ENCODE data around the gene BCL2L1. TPM values are rescaled to one million over a fixed set of nuclear protein-coding genes. Genes with fewer than 3 reads are reported as not detected.

The BCL2L1 gene
- total RNA-seq, 1 experiment from 2014 or later, result 226 TPM

DNA sequence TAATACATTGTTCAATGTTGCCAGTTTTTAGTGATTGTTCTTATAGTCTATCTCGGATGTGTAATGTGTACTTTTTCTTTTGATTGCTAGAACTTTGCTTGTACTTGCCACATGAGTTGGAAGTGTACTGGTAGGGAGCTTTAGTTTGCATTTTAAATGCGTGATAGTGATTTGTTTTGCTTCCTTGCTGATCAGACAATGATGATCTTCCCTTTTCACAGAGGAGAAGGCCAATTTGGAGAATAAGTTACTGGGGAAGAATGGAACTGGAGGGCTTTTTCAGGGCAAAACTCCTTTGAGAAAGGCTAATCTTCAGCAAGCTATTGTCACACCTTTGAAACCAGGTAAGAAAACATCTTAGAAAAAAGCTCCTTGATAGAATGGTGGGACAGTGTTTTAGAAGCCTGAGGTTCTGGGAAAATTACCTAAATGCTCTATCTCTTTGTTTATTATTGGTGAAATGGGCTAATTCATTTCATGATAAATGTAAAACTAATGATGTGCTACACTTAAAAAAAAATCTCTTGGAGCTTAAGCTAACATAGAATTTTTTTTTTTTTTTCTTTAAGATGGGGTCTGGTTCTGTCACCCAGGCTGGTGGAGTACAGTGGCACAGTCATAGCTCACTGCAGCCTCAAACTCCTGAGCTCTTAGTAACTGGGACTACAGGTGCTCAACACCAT is 37.3 kb upstream of the BCL2L1 start:
- Histone ChIP-seq H3K4me1 (ENCODE audit: control insufficient read depth in 1 of 2, insufficient read depth in 2 of 2, low read length in 2 of 2) (no peaks in the 10 kb centered on the region), H3K79me2 (ENCODE audit: insufficient read depth, low read length) (peaks cover 98% of the 10 kb centered on the region), H3K9me3 (ENCODE audit: control insufficient read depth in 1 of 2, insufficient read depth in 1 of 2, low read depth in 1 of 2, low read length in 2 of 2) (no peaks in the 10 kb centered on the region), H3K27me3 (ENCODE audit: insufficient read depth, low read length) (no peaks in the 10 kb centered on the region), H3K9ac (ENCODE audit: low read length) (no peak overlapping the region), H2AFZ (ENCODE audit: low read depth, low read length, poor library complexity, severe bottlenecking) (no peak overlapping the region), H3K9me2 (ENCODE audit: insufficient read depth) (no peaks in the 10 kb centered on the region), H4K20me1 (ENCODE audit: insufficient read depth) (0 out of 2 replicates have a peak, but pooled peaks cover 6% of the 10 kb centered on the region), H3K4me3 (replicated peaks in 1 of 2; ENCODE audit: low read depth in 1 of 2, low read length in 2 of 2) (no peak overlapping the region), H3K27ac (ENCODE audit: low read depth, low read length) (no peak overlapping the region), H3K36me3 (ENCODE audit: control insufficient read depth in 1 of 2, insufficient read depth in 2 of 2, low read length in 2 of 2) (peaks cover 23 to 46% of the 10 kb centered on the region in 2 experiments), H3K4me2 (ENCODE audit: low read length) (no peak overlapping the region)
- DNase-seq (ENCODE audit: low read depth, low spot score) (no peak), ATAC-seq (no peak)
- intact Hi-C loops (cut with micrococcal nuclease), result no loop called here
- ChIA-PET CTCF (no interaction called here), RAD21 (ENCODE audit: low non-redundant PET in 1 of 2, low total read pairs in 2 of 2, uncharacterized antibody in 2 of 2, unreplicated experiment in 2 of 2) (no interaction called here), POLR2A (interaction anchor here (1.4 kb wide), 1 partner anchor 11 kb away, joined by 4 read pairs; no protein-coding TSS in a partner anchor)
- TF ChIP-seq SRF (IDR thresholded peaks at IDR 0.05; ENCODE audit: low read depth) (no peak), FOSL1 (IDR thresholded peaks at IDR 0.05; ENCODE audit: low read depth) (no peak)
- no TSS peak for BruUV-seq (replicated peaks)

DNA sequence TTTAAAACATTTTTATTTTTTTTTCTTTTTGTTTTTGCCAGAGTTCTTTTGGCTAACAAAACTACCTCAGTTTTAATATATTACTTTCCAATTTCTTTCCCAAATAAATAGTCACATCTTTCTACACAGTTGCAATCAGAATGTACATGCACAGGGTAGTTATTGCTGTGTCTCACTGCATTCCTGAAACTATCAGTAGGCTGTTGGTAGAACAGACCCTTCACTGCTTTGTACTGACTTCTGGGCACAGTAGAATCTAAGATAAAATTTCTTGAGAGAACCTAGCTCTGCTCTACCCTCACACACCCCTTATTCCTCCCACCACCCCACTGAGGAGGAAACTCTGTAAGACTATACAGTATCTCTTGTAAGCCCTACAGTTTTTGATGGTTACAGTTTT is 36.3 kb upstream of the BCL2L1 start:
- no peak overlapping the region for H3K4me3 ChIP-seq (replicated peaks in 1 of 2; ENCODE audit: low read depth in 1 of 2, low read length in 2 of 2)
- no peak overlapping the region for H3K27ac ChIP-seq (ENCODE audit: low read depth, low read length)
- TF ChIP-seq, protein P1, sequence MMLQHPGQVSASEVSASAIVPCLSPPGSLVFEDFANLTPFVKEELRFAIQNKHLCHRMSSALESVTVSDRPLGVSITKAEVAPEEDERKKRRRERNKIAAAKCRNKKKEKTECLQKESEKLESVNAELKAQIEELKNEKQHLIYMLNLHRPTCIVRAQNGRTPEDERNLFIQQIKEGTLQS (IDR thresholded peaks at IDR 0.05), result no peak
- TF ChIP-seq CEBPB (IDR thresholded peaks at IDR 0.05; ENCODE audit: low read depth), result no peak
- TF ChIP-seq RAD21 (IDR thresholded peaks at IDR 0.05; ENCODE audit: low read depth), result no peak
- H3K79me2 ChIP-seq (ENCODE audit: insufficient read depth, low read length), result peaks cover 98% of the 10 kb centered on the region
- no peak overlapping the region for H3K4me2 ChIP-seq (ENCODE audit: low read length)
- no peaks in the 10 kb centered on the region for H3K9me3 ChIP-seq (ENCODE audit: control insufficient read depth in 1 of 2, insufficient read depth in 1 of 2, low read depth in 1 of 2, low read length in 2 of 2)
- no peaks in the 10 kb centered on the region for H3K4me1 ChIP-seq (ENCODE audit: control insufficient read depth in 1 of 2, insufficient read depth in 2 of 2, low read length in 2 of 2)
- DNase-seq (ENCODE audit: low read depth, low spot score), result no peak
- H3K27me3 ChIP-seq (ENCODE audit: insufficient read depth, low read length), result no peaks in the 10 kb centered on the region
- CTCF ChIA-PET, result no interaction called here
- intact Hi-C loops (cut with micrococcal nuclease), result no loop called here
- no peak overlapping the region for H3K9ac ChIP-seq (ENCODE audit: low read length)
- no TSS peak for BruUV-seq (replicated peaks)
- H3K36me3 ChIP-seq (ENCODE audit: control insufficient read depth in 1 of 2, insufficient read depth in 2 of 2, low read length in 2 of 2), result peaks cover 23 to 42% of the 10 kb centered on the region in 2 experiments
- H3K9me2 ChIP-seq (ENCODE audit: insufficient read depth), result no peaks in the 10 kb centered on the region
- POLR2A ChIA-PET, result no interaction called here
- H2AFZ ChIP-seq (ENCODE audit: low read depth, low read length, poor library complexity, severe bottlenecking), result no peak overlapping the region
- no peak for ATAC-seq
- H4K20me1 ChIP-seq (ENCODE audit: insufficient read depth), result 0 out of 2 replicates have a peak, but pooled peaks cover 6% of the 10 kb centered on the region
- RAD21 ChIA-PET (ENCODE audit: low non-redundant PET in 1 of 2, low total read pairs in 2 of 2, uncharacterized antibody in 2 of 2, unreplicated experiment in 2 of 2), result no interaction called here

Measured in HCT116 (cell line).